Peyer's patch (tissue), 4 donors: ENCODE results near the gene ARL1.

Source experiments
- POLR2A ChIP-seq, 2 donors: fragments of 450-650 bp; IDR thresholded peaks; one replicate each; pipeline ENCODE4 v1.5.1; 2017; ENCODE audit warnings: antibody characterized with exemption in 2 of 2, mild to moderate bottlenecking in 2 of 2, moderate library complexity in 2 of 2
- TF ChIP-seq, protein P1 (sequence below), 6 experiments: fragments of 450-650 bp in 4 of 6; fragments of 200-600 bp in 2 of 6; sonication (generic) in 1 of 6; IDR thresholded peaks; one replicate each; pipeline ENCODE4 v1.5.1; 2017 to 2019; ENCODE audit warnings: antibody characterized with exemption in 6 of 6, mild to moderate bottlenecking in 3 of 6, moderate library complexity in 1 of 6

DNA sequence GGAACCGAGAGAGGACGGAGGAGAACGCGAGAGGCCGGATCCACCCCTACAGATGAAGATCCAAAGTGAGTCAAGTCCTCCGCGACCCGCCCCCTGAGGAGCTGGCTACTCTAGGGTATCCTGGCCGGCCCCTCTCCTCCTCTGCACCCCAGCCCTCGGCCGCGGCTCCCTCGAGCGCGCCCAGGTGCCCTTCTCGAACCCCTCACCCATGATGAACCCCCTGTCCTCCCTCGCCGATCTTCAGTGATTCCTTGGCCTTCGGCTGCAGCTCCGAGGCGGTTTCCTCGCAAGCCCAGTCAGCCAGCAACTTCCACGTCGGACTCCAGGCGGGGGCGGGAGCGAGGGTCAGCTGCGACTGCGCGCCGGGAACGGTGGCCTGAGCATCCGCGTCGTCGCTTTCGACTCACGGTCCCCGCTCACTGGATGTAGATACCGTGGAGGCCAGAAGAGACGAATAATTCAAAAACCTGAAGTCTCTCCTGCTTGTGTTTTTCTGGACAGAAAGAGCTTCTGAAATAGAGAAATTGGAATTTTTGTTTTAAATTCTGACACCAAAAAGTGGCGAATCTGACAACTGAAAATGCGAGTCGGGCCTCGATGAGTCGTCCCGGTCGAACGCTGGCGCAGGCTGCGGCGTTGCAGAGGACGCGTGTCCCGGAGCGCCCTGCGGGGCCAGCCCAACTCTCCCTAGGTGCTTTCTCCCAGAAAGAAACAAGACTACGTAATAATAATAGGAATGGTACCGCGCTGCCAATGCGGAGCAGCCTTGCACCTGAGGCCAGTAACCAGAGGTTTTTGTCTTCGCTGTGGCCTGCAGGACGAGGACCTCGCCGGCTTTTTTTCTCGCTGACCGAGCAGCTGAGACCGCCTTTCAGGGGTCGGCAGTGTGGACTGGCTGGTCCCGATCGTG is at the start of gene ARL1:
- TF ChIP-seq, protein P1, sequence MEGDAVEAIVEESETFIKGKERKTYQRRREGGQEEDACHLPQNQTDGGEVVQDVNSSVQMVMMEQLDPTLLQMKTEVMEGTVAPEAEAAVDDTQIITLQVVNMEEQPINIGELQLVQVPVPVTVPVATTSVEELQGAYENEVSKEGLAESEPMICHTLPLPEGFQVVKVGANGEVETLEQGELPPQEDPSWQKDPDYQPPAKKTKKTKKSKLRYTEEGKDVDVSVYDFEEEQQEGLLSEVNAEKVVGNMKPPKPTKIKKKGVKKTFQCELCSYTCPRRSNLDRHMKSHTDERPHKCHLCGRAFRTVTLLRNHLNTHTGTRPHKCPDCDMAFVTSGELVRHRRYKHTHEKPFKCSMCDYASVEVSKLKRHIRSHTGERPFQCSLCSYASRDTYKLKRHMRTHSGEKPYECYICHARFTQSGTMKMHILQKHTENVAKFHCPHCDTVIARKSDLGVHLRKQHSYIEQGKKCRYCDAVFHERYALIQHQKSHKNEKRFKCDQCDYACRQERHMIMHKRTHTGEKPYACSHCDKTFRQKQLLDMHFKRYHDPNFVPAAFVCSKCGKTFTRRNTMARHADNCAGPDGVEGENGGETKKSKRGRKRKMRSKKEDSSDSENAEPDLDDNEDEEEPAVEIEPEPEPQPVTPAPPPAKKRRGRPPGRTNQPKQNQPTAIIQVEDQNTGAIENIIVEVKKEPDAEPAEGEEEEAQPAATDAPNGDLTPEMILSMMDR (IDR thresholded peaks at IDR 0.05) = peak in 2 of 6 experiments; percentile 2 to 10
- TF ChIP-seq POLR2A (IDR thresholded peaks at IDR 0.05) = peak; percentile 23 to 24
